HepG2 (cell line): ENCODE measurements around the gene SLC39A1. TPM values are rescaled to one million over a fixed set of nuclear protein-coding genes. Genes with fewer than 3 reads are reported as not detected.

ENCODE experiments used
- ARID2 ChIP-seq: sonication (generic); formaldehyde crosslinking; IDR thresholded peaks from 2 replicates; pipeline ENCODE4 v1.8.1; 2022; ENCODE audit warnings: mild to moderate bottlenecking, missing genetic modification reagents, borderline replicate concordance
- FIP1L1 ChIP-seq: fragments of 200-400 bp; formaldehyde crosslinking; IDR thresholded peaks from 2 replicates; pipeline ENCODE4 v1.6.1; 2018; ENCODE audit warnings: low read depth, mild to moderate bottlenecking, low read length, moderate library complexity, borderline replicate concordance; ENCODE audit not compliant: insufficient read depth
- KDM5B ChIP-seq: sonication (generic); formaldehyde crosslinking; IDR thresholded peaks from 2 replicates; pipeline ENCODE4 v1.4.0; 2020; ENCODE audit warnings: missing genetic modification reagents, mild to moderate bottlenecking, borderline replicate concordance
- KLF9 ChIP-seq: IDR thresholded peaks from 2 replicates; pipeline ENCODE4 v1.6.1; 2016; ENCODE audit warnings: low read depth
- MAFK ChIP-seq, 2 experiments: IDR thresholded peaks in 1 of 2; conservative IDR thresholded peaks in 1 of 2; 2 replicates each; pipeline ENCODE4 v1.6.1; 2011; ENCODE audit warnings: improper control_type of control experiment in 2 of 2, low read length in 2 of 2
- NFATC3 ChIP-seq: sonication (generic); formaldehyde crosslinking; IDR thresholded peaks from 2 replicates; pipeline ENCODE4 v1.5.1; 2020; ENCODE audit warnings: mild to moderate bottlenecking, missing genetic modification reagents
- NFE2L1 ChIP-seq: sonication (generic); formaldehyde crosslinking; IDR thresholded peaks from 2 replicates; pipeline ENCODE4 v1.4.0; 2020; ENCODE audit warnings: missing genetic modification reagents, mild to moderate bottlenecking, borderline replicate concordance
- NFE2L2 ChIP-seq: fragments of 150-350 bp; IDR thresholded peaks from 2 replicates; pipeline ENCODE4 v1.6.1; 2014; ENCODE audit warnings: low read length
- NR1H2 ChIP-seq: sonication (generic); formaldehyde crosslinking; IDR thresholded peaks from 2 replicates; pipeline ENCODE4 v1.8.1; 2022; ENCODE audit warnings: low read depth, missing genetic modification reagents, borderline replicate concordance
- POLR2A ChIP-seq, 2 experiments: IDR thresholded peaks; 2 replicates each; pipeline ENCODE4 v1.6.1; 2011; ENCODE audit warnings: low read depth in 2 of 2, low read length in 2 of 2, mild to moderate bottlenecking in 1 of 2, moderate library complexity in 1 of 2; ENCODE audit not compliant: insufficient read depth in 1 of 2
- SMAD3 ChIP-seq: sonication (generic); formaldehyde crosslinking; IDR thresholded peaks from 2 replicates; pipeline ENCODE4 v1.4.0; 2020; ENCODE audit warnings: missing genetic modification reagents
- SP2 ChIP-seq: sonication (generic); formaldehyde crosslinking; IDR thresholded peaks from 2 replicates; pipeline ENCODE4 v1.5.1; 2020; ENCODE audit warnings: mild to moderate bottlenecking, missing genetic modification reagents
- YEATS2 ChIP-seq: sonication (generic); formaldehyde crosslinking; IDR thresholded peaks from 2 replicates; pipeline ENCODE4 v1.4.0; 2020; ENCODE audit warnings: missing genetic modification reagents, borderline replicate concordance
- ZBTB3 ChIP-seq: sonication (generic); formaldehyde crosslinking; IDR thresholded peaks from 2 replicates; pipeline ENCODE4 v1.4.0; 2020; ENCODE audit warnings: low read depth, mild to moderate bottlenecking, moderate library complexity, missing genetic modification reagents, borderline replicate concordance
- ZFAT ChIP-seq: sonication (generic); formaldehyde crosslinking; conservative IDR thresholded peaks from 2 replicates; pipeline ENCODE4 v1.8.1; 2023; ENCODE audit warnings: missing genetic modification reagents, inconsistent platforms
- ZNF282 ChIP-seq: fragments of 450-650 bp; IDR thresholded peaks from 2 replicates; pipeline ENCODE4 v1.6.1; 2018; ENCODE audit not compliant: partially characterized antibody
- ZNF317 ChIP-seq: sonication (generic); formaldehyde crosslinking; IDR thresholded peaks from 2 replicates; pipeline ENCODE4 v1.5.0; 2020; ENCODE audit warnings: mild to moderate bottlenecking, missing genetic modification reagents
- ZNF33A ChIP-seq: sonication (generic); formaldehyde crosslinking; IDR thresholded peaks from 2 replicates; pipeline ENCODE4 v1.5.1; 2020; ENCODE audit warnings: missing genetic modification reagents, mild to moderate bottlenecking, moderate library complexity, borderline replicate concordance
- ZNF749 ChIP-seq: sonication (generic); formaldehyde crosslinking; IDR thresholded peaks from 2 replicates; pipeline ENCODE4 v1.8.0; 2022; ENCODE audit warnings: mild to moderate bottlenecking, missing genetic modification reagents, moderate library complexity, borderline replicate concordance
- ZNF772 ChIP-seq: sonication (generic); formaldehyde crosslinking; IDR thresholded peaks from 2 replicates; pipeline ENCODE4 v1.5.0; 2020; ENCODE audit warnings: mild to moderate bottlenecking, missing genetic modification reagents
- ZSCAN9 ChIP-seq: IDR thresholded peaks from 2 replicates; pipeline ENCODE4 v1.6.1; 2016; ENCODE audit warnings: borderline replicate concordance
- polyA plus RNA-seq, 8 experiments: library from polyadenylated mRNA; depleted of rRNA in 3 of 8; stranded (reverse) in 7 of 8; unstranded in 1 of 8; fragments of >200 nt; fragmentation: Illumina TruSeq in 4 of 8; extraction: Trizol in 4 of 8; gene quantifications; 2 replicates each; pipeline versions ENCODE4 v1.2.1 to v1.2.3, GENCODE V29; 2011 to 2016; ENCODE audit warnings: low read depth in 4 of 8, missing spikeins in 1 of 8, mixed read lengths in 1 of 8; ENCODE audit not compliant: insufficient read depth in 1 of 8
- total RNA-seq, 5 experiments: library from RNA; depleted of rRNA; stranded (reverse); fragments of >200 nt; fragmentation: Illumina TruSeq; extraction: Trizol; gene quantifications; 2 replicates each; pipeline ENCODE4 v1.2.3, GENCODE V29; 2016; ENCODE audit warnings: low read depth in 1 of 5
- TF ChIP-seq, protein P1 (sequence below): sonication (generic); formaldehyde crosslinking; IDR thresholded peaks from 2 replicates; pipeline ENCODE4 v1.5.0; 2020; ENCODE audit warnings: mild to moderate bottlenecking, low read depth, missing genetic modification reagents, borderline replicate concordance
- TF ChIP-seq, protein P2 (sequence below): sonication (generic); formaldehyde crosslinking; IDR thresholded peaks from 2 replicates; pipeline ENCODE4 v1.4.0; 2020; ENCODE audit warnings: missing genetic modification reagents, borderline replicate concordance

Gene SLC39A1
- total and polyA plus RNA-seq, 2 of the 13 experiments (the other 11 are each of a cell fraction or from before 2014, with no cell fraction given): 71.2 to 78.4 TPM

DNA sequence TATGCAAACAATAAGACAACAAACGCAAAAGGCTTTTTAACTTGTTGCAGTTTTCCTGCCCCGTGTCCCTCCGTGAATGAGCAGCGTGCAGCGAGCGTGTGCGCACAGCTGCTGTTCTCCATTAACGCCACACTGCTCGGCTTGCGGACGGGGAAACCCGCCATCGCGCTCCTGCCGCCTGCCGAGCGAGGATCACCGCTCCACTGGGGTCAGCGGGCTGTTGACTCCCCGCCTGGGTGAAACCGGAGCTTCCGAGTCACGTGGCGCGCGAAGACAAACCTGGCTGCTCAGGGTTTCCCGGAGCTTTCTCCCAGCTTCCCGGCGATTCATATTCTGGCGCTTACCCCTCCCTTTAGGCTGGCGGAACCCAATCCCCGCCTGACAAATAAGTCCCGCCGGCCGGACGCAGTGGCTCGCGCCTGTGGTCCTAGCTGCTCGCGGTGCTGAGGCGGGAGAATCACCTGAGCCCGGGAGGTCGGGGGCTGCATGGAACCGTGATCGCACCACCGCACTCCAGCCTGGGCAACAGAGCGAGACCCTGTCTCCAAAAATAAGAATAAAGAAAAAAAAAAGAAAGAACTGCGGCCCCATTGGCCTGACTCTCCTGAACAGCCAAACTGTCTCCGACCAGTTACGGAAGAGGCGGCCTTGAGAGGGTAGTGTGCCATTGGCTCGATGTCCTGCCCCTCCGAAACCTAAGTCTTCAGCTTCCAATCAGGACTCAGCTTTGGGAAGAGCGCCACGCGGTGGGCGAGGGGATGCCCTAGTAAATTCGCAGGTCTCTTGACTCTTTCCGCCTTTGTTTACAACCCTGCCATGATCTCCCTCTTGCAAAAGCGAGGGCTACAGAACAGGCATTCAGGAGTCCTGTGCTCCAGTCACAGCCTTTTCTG is 4.0 kb upstream of the SLC39A1 start, which contains the start of gene CREB3L4 (continued):
- TF ChIP-seq ZNF33A (CRISPR knock-in tag) (no peak), ZFAT (CRISPR knock-in tag) (no peak), NFE2L1 (no peak), ZNF282 (no peak), NFATC3 (CRISPR knock-in tag) (0 out of 2 replicates have a peak, but pooled peaks have one; percentile 14), KDM5B (peak; percentile 86; the same call in 1 of the 2 replicates), POLR2A (IDR thresholded peaks at IDR 0.05; ENCODE audit: insufficient read depth in 1 of 2, low read depth in 2 of 2, low read length in 2 of 2) (peak; percentile 93 to 96), SP2 (peak; percentile 94), NFE2L2 (no peak), FIP1L1 (no peak), NR1H2 (CRISPR knock-in tag) (no peak), MAFK (conservative IDR thresholded peaks at IDR 0.05 in 1 of 2, IDR thresholded peaks at IDR 0.05 in 1 of 2; ENCODE audit: low read length in 2 of 2) (no peak), ZSCAN9 (CRISPR knock-in tag) (peak; percentile 74; the same call in 1 of the 2 replicates), ZNF772 (peak; percentile 93), KLF9 (CRISPR knock-in tag) (no peak), ZBTB3 (CRISPR knock-in tag) (peak; percentile 85), ZNF749 (CRISPR knock-in tag) (peak; percentile 31; the same call in 1 of the 2 replicates), ZNF317 (peak; percentile 49; the same call in 1 of the 2 replicates), YEATS2 (CRISPR knock-in tag) (peak; percentile 41; the same call in 1 of the 2 replicates), ARID2 (CRISPR knock-in tag) (peak; percentile 93; the same call in 1 of the 2 replicates), SMAD3 (CRISPR knock-in tag) (peak; percentile 75)
- TF ChIP-seq, protein P1, sequence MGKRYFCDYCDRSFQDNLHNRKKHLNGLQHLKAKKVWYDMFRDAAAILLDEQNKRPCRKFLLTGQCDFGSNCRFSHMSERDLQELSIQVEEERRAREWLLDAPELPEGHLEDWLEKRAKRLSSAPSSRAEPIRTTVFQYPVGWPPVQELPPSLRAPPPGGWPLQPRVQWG (CRISPR knock-in tag): no peak
- TF ChIP-seq, protein P2, sequence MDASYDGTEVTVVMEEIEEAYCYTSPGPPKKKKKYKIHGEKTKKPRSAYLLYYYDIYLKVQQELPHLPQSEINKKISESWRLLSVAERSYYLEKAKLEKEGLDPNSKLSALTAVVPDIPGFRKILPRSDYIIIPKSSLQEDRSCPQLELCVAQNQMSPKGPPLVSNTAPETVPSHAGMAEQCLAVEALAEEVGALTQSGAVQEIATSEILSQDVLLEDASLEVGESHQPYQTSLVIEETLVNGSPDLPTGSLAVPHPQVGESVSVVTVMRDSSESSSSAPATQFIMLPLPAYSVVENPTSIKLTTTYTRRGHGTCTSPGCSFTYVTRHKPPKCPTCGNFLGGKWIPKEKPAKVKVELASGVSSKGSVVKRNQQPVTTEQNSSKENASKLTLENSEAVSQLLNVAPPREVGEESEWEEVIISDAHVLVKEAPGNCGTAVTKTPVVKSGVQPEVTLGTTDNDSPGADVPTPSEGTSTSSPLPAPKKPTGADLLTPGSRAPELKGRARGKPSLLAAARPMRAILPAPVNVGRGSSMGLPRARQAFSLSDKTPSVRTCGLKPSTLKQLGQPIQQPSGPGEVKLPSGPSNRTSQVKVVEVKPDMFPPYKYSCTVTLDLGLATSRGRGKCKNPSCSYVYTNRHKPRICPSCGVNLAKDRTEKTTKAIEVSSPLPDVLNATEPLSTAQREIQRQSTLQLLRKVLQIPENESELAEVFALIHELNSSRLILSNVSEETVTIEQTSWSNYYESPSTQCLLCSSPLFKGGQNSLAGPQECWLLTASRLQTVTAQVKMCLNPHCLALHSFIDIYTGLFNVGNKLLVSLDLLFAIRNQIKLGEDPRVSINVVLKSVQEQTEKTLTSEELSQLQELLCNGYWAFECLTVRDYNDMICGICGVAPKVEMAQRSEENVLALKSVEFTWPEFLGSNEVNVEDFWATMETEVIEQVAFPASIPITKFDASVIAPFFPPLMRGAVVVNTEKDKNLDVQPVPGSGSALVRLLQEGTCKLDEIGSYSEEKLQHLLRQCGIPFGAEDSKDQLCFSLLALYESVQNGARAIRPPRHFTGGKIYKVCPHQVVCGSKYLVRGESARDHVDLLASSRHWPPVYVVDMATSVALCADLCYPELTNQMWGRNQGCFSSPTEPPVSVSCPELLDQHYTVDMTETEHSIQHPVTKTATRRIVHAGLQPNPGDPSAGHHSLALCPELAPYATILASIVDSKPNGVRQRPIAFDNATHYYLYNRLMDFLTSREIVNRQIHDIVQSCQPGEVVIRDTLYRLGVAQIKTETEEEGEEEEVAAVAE (CRISPR knock-in tag): peak; percentile 65
